Body of pancreas (tissue), 4 donors: ENCODE data around the gene PRRC2A.

Experiments used
- CTCF ChIP-seq, 7 experiments: fragments of 450-650 bp in 4 of 7; fragments of 200-600 bp in 3 of 7; sonication (generic) in 3 of 7; IDR thresholded peaks; one replicate each; pipeline ENCODE4 v1.5.1; 2016 to 2019; ENCODE audit warnings: antibody characterized with exemption in 7 of 7
- POLR2A ChIP-seq, 3 donors: fragments of 450-650 bp; IDR thresholded peaks; one replicate each; pipeline ENCODE4 v1.6.1; 2016; ENCODE audit warnings: antibody characterized with exemption in 3 of 3, mild to moderate bottlenecking in 2 of 3

- no peak for TF ChIP-seq POLR2A (IDR thresholded peaks at IDR 0.05)
- no peak for TF ChIP-seq CTCF (IDR thresholded peaks at IDR 0.05)
These were observed 37.7 kb downstream of the PRRC2A start for GRCh38 chr6:31658158-31658688.
